PC-9 (cell line): ENCODE data around the gene LRMDA.

Experiments
- EZH2 ChIP-seq: fragments of 200-600 bp; sonication (generic); IDR thresholded peaks from 2 replicates; pipeline ENCODE4 v1.8.0; 2017; ENCODE audit warnings: antibody characterized with exemption, low read depth
- TF ChIP-seq, protein P1 (sequence below): fragments of 200-600 bp; sonication (generic); conservative IDR thresholded peaks from 2 replicates; pipeline ENCODE4 v1.6.1; 2017; ENCODE audit warnings: mixed run types, antibody characterized with exemption, mild to moderate bottlenecking, moderate library complexity

DNA sequence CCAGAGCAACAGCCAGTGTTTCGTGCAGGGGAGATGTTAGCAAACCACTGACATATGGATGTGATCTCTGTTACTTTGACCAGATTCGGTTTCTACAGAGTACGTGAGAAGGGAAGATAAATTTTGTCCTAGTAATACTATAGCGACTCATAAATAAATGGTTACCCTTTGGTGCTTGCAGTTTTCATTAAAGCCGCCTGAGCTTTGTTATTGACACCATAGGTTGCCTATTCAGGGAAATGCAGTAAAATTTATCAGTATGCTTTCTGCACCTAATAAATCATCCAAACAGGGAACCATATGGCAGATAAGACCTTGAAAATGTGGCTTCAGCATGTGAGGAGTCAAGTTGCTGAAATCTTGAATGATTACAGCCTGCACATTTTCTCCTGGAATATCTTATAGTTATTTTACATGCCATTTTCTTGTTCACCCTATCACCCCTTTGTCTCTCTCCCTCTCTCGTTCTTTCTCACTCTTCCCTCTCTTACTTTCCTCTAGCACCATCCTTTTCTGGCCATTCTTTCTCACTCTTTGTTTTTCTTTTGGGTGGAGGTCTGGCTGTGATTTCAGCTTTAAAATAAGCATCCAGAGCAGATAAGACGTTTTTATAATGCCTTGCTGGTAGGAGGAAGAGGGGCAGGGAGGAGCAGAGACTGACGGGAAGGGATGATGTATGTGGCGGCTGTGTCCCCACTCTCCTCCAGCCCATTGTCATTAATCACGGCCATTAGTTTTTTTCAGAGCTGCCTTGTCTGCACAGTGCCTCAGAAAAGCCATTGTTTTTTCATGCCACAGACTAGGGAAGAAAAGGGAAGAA lies 182.5 kb downstream of the LRMDA start:
- TF ChIP-seq, protein P1, sequence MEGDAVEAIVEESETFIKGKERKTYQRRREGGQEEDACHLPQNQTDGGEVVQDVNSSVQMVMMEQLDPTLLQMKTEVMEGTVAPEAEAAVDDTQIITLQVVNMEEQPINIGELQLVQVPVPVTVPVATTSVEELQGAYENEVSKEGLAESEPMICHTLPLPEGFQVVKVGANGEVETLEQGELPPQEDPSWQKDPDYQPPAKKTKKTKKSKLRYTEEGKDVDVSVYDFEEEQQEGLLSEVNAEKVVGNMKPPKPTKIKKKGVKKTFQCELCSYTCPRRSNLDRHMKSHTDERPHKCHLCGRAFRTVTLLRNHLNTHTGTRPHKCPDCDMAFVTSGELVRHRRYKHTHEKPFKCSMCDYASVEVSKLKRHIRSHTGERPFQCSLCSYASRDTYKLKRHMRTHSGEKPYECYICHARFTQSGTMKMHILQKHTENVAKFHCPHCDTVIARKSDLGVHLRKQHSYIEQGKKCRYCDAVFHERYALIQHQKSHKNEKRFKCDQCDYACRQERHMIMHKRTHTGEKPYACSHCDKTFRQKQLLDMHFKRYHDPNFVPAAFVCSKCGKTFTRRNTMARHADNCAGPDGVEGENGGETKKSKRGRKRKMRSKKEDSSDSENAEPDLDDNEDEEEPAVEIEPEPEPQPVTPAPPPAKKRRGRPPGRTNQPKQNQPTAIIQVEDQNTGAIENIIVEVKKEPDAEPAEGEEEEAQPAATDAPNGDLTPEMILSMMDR, result no peak
- TF ChIP-seq EZH2, result no peak
